T-helper 2 cell treated with Interferon-gamma antibody and Interleukin-4, amounts not matched to agents 5 μg/mL and 100 μg/mL, for 36 hours (primary cell): ENCODE results near the gene MEX3A.

Experiments
- DNase-seq: peaks from one replicate; pipeline ENCODE4 v3.0.0; 2021; ENCODE audit warnings: low spot score
- H3K27ac Mint-ChIP-seq: one replicate; pipeline ENCODE4 v1.8.0; 2021; ENCODE audit warnings: mild to moderate bottlenecking, mixed read lengths
- H3K27me3 Mint-ChIP-seq: one replicate; pipeline ENCODE4 v1.8.0; 2021; ENCODE audit warnings: low read depth, mixed read lengths
- H3K36me3 Mint-ChIP-seq: one replicate; pipeline ENCODE4 v1.8.0; 2021; ENCODE audit warnings: low read depth, mixed read lengths
- H3K4me1 Mint-ChIP-seq: one replicate; pipeline ENCODE4 v1.8.0; 2021; ENCODE audit warnings: low read depth, mixed read lengths
- H3K4me3 Mint-ChIP-seq: one replicate; pipeline ENCODE4 v1.8.0; 2022; ENCODE audit warnings: mild to moderate bottlenecking, moderate library complexity, mixed read lengths
- H3K9me3 Mint-ChIP-seq: one replicate; pipeline ENCODE4 v1.8.0; 2021; ENCODE audit warnings: mixed read lengths

Gene MEX3A

DNA sequence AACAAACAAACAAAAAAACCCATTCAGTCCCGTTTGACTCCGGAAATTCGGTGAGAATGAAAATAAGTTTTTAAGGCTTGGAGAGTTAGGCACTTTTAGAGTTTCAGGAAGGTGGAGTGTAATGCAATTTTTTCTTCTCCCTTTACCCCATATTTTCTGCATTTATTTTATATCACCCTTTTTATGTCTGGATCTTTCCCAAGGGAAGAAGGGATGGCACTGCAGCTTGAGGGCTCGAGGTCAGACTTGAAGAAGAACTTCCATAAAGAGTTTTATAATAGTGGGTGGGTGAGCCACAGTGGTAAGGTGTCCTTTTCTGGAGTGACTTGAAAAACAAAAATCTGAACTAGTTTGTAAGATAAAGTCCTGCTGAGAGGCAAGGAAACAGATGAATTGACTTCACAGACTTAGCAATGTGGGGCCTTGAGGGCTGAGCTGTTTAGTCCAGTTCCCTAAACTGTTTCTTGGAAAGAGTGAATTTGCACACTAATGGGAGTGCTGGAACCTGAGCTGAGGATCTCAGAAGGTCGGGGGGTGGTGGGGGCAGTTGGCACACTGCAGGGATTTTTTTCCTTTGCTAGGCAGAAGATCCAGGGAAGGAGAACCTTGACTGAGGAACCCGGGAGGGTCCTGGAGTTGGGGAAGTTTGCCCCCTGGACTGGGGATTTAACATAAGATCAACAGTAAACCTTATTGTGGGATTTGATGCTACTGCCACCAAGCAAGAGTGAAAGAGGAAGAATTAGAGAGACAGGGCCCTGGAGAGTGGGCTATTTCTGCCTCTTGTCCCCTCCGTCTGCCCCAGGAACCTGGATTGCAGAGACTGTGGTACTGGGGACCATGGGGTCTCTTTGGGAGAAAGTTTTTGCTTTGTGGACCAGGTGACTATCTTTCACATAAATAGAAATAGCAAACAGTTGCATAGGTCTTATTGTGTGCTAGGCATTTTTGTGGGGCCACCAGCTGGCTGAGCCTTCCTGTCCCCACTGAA, 1.8 kb upstream of the MEX3A start:
- DNase-seq, result no peak
- Mint-ChIP-seq H3K4me3 (peak overlapping the region; percentile 78), H3K27me3 (peaks cover 59% of the 10 kb centered on the region), H3K4me1 (peaks cover 2% of the 10 kb centered on the region), H3K27ac (no peak overlapping the region), H3K9me3 (no peaks in the 10 kb centered on the region), H3K36me3 (no peaks in the 10 kb centered on the region)

GRCh38 chr1:156081917-156082308, 352 bp downstream of the MEX3A start:
- H3K27ac Mint-ChIP-seq, result no peak overlapping the region
- peak overlapping the region; percentile 82 for H3K4me3 Mint-ChIP-seq
- no peaks in the 10 kb centered on the region for H3K36me3 Mint-ChIP-seq

GRCh38 chr1:156081180-156081916, 917 bp downstream of the MEX3A start:
- peak overlapping the region; percentile 82 for H3K4me3 Mint-ChIP-seq
- no peaks in the 10 kb centered on the region for H3K36me3 Mint-ChIP-seq
- peaks cover 60% of the 10 kb centered on the region for H3K27me3 Mint-ChIP-seq
- H3K4me1 Mint-ChIP-seq, result peaks cover 2% of the 10 kb centered on the region
- no peak overlapping the region for H3K27ac Mint-ChIP-seq
- no peaks in the 10 kb centered on the region for H3K9me3 Mint-ChIP-seq
- no peak for DNase-seq

More at GRCh38 chr1:156081917-156082308, 352 bp downstream of the MEX3A start:
- H3K9me3 Mint-ChIP-seq, result no peaks in the 10 kb centered on the region
- DNase-seq, result no peak
- peaks cover 63% of the 10 kb centered on the region for H3K27me3 Mint-ChIP-seq
- H3K4me1 Mint-ChIP-seq, result peaks cover 2% of the 10 kb centered on the region

- Mint-ChIP-seq H3K4me1 (peaks cover 2% of the 10 kb centered on the region), H3K4me3 (peak overlapping the region; percentile 53), H3K9me3 (no peaks in the 10 kb centered on the region), H3K36me3 (no peaks in the 10 kb centered on the region), H3K27me3 (peaks cover 56% of the 10 kb centered on the region), H3K27ac (no peak overlapping the region)
- no peak for DNase-seq
These were observed 1.4 kb downstream of the MEX3A start for GRCh38 chr1:156080863-156081179.

GRCh38 chr1:156080241-156080862, 1.9 kb downstream of the MEX3A start:
- Mint-ChIP-seq H3K27ac (no peak overlapping the region), H3K36me3 (no peaks in the 10 kb centered on the region), H3K9me3 (no peaks in the 10 kb centered on the region), H3K4me3 (peak overlapping the region; percentile 53), H3K27me3 (peaks cover 54% of the 10 kb centered on the region), H3K4me1 (peaks cover 2% of the 10 kb centered on the region)
- no peak for DNase-seq

DNA sequence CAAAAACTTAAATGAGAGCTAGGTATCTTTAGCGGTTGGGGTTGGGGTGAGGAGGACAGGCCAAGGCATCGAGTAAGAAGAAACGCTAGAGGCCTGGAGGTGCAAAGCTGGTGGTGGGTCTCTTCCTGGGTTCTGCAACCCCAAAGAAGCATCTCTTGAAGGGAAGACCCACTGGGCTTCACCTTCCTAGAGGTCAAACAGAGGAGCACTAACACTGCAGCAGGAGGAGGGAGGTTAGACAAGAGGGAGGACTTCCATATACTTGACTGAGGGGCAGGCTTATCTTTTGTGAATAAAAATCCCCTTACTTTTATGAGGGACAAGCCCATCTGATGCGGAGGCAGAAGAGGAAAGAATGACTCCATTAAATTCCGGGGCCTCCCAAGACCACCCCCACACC, 2.5 kb downstream of the MEX3A start:
- Mint-ChIP-seq H3K4me1 (peaks cover 2% of the 10 kb centered on the region), H3K9me3 (no peaks in the 10 kb centered on the region), H3K27ac (no peak overlapping the region), H3K4me3 (no peak overlapping the region), H3K36me3 (no peaks in the 10 kb centered on the region), H3K27me3 (peaks cover 48% of the 10 kb centered on the region)
- no peak for DNase-seq

DNA sequence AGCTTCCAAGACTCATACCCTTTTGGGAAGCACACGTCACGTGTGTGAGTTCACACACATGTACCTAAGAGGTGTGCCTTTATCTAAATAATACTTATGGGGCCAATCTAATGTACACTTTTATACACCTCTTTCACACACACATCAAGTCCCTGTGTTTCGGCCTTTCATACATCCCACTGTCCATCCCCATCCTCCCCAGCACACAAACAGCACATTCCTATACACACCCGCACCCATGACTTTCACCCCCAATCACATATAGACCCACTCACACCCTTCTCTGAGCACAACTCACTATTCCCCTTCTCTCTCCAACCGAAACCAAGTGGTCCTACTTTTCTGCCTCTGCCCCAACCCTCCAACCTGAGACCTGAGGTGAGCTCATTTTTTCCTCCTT, 3.5 kb downstream of the MEX3A start:
- Mint-ChIP-seq H3K27me3 (peaks cover 37% of the 10 kb centered on the region), H3K36me3 (no peaks in the 10 kb centered on the region), H3K4me1 (peaks cover 2% of the 10 kb centered on the region), H3K9me3 (no peaks in the 10 kb centered on the region), H3K27ac (no peak overlapping the region), H3K4me3 (no peak overlapping the region)
- no peak for DNase-seq

GRCh38 chr1:156077430-156077760, 4.9 kb downstream of the MEX3A start:
- H3K4me3 Mint-ChIP-seq, result no peak overlapping the region

GRCh38 chr1:156076609-156077429, 5.4 kb downstream of the MEX3A start:
- Mint-ChIP-seq H3K27me3 (peaks cover 33% of the 10 kb centered on the region), H3K9me3 (no peaks in the 10 kb centered on the region), H3K36me3 (no peaks in the 10 kb centered on the region), H3K4me1 (peaks cover 1% of the 10 kb centered on the region), H3K27ac (no peak overlapping the region), H3K4me3 (no peak overlapping the region)
- DNase-seq, result no peak

More at GRCh38 chr1:156077430-156077760, 4.9 kb downstream of the MEX3A start:
- Mint-ChIP-seq H3K36me3 (no peaks in the 10 kb centered on the region), H3K27ac (no peak overlapping the region), H3K27me3 (peaks cover 32% of the 10 kb centered on the region), H3K4me1 (peaks cover 1% of the 10 kb centered on the region), H3K9me3 (no peaks in the 10 kb centered on the region)
- DNase-seq, result no peak

GRCh38 chr1:156075775-156076204, 6.5 kb downstream of the MEX3A start:
- no peak overlapping the region for H3K4me3 Mint-ChIP-seq
- H3K4me1 Mint-ChIP-seq, result no peaks in the 10 kb centered on the region
- no peaks in the 10 kb centered on the region for H3K9me3 Mint-ChIP-seq
- H3K27me3 Mint-ChIP-seq, result peaks cover 24% of the 10 kb centered on the region
- DNase-seq, result no peak
- no peaks in the 10 kb centered on the region for H3K36me3 Mint-ChIP-seq
- H3K27ac Mint-ChIP-seq, result no peak overlapping the region

GRCh38 chr1:156075162-156075561, 7.1 kb downstream of the MEX3A start:
- Mint-ChIP-seq H3K4me3 (no peak overlapping the region), H3K4me1 (no peaks in the 10 kb centered on the region), H3K27ac (no peak overlapping the region), H3K27me3 (peaks cover 21% of the 10 kb centered on the region), H3K36me3 (no peaks in the 10 kb centered on the region), H3K9me3 (no peaks in the 10 kb centered on the region)
- DNase-seq, result no peak

- Mint-ChIP-seq H3K36me3 (no peaks in the 10 kb centered on the region), H3K9me3 (no peaks in the 10 kb centered on the region), H3K4me1 (no peaks in the 10 kb centered on the region), H3K27ac (no peak overlapping the region), H3K4me3 (no peak overlapping the region), H3K27me3 (peaks cover 18% of the 10 kb centered on the region)
- no peak for DNase-seq
These were observed 7.6 kb downstream of the MEX3A start for GRCh38 chr1:156074661-156075060.

DNA sequence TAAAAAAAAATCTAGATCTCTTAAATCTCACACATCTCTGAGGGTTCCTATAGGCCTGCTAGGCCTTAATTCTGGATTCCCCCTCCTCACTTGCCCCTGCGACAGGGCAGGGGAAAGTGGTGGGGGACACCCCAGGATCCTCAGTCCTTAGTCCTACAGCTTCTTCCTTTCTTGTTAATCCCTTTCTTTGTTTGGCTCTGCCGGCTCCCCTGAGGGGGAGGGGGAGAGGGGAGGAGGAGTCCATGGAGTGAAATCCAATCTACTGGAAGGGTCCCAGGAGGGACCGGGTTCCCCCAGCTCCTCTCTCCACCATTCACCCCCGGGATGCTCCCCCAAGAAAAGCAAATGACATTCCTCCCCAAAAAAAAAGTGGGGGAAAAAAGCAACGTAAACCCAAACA, 8.5 kb downstream of the MEX3A start:
- Mint-ChIP-seq H3K4me3 (no peak overlapping the region), H3K27me3 (peaks cover 12% of the 10 kb centered on the region)
- no peak for DNase-seq

More for the DNA sequence above, 8.5 kb downstream of the MEX3A start:
- Mint-ChIP-seq H3K36me3 (no peaks in the 10 kb centered on the region), H3K9me3 (no peaks in the 10 kb centered on the region), H3K4me1 (no peaks in the 10 kb centered on the region), H3K27ac (no peak overlapping the region)
